NCI-H1436 (cell line): ENCODE results near the gene ADAMTS1.

Experiments used
- DNase-seq: peaks from one replicate; lab custom pipeline; 2025; lab: John Stamatoyannopoulos, UW

The ADAMTS1 gene

DNA sequence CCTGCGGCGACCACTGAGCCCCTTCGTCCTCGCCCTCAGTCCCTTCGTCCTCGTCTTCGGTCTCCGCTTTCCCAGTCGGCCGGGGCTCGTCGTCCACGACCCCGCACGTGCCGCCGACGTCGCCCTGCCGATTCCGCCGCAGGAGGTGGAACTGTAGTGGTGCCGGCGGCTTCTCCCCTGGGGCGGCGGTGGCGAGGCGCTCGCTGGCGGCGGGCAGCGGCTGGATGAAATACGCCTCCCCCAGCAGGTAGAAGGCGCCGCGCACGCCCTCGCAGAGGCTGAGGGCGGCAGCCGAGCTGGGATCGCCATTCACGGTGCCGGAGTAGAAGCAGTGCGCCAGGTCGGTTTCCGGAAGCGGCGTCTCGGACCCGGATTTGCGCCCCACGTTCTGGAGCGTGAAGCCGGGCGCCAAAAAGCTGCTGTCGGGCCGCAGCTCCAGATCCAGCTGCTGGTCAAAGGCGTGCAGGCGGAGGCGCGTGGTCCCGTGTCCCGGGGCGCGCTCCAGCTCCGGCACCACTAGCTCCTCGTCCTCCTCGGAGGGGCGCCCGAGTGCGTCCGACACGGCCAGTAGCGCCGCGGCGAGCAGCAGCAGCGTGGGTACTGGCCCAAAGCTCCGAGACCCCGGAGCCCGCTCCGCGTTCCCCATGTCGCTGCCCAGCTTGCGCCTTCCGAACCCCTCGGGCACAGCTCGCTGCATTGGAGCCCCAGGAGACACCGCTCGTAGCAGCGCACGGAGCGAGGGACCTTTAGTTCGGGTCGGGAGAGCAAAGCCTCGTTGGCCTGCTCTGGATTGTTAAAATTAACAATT, 747 bp downstream of the ADAMTS1 start:
- DNase-seq = no peak

DNA sequence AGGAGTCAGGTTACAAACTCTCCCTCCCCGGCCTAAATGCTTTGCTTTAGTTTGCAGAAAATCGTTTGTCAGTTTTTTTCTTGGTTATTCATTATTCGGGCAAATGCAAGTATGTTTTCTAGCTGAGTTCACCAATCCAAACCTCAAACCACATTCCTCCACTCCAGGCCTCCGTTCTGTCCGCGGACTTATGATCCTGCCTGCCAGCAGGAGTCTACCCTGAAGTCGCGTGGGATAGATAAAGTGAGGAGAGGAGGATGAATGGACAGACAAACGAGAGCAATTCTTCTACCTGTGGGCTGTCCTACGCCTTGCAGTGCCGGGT, 1.3 kb downstream of the ADAMTS1 start:
- no peak for DNase-seq

DNA sequence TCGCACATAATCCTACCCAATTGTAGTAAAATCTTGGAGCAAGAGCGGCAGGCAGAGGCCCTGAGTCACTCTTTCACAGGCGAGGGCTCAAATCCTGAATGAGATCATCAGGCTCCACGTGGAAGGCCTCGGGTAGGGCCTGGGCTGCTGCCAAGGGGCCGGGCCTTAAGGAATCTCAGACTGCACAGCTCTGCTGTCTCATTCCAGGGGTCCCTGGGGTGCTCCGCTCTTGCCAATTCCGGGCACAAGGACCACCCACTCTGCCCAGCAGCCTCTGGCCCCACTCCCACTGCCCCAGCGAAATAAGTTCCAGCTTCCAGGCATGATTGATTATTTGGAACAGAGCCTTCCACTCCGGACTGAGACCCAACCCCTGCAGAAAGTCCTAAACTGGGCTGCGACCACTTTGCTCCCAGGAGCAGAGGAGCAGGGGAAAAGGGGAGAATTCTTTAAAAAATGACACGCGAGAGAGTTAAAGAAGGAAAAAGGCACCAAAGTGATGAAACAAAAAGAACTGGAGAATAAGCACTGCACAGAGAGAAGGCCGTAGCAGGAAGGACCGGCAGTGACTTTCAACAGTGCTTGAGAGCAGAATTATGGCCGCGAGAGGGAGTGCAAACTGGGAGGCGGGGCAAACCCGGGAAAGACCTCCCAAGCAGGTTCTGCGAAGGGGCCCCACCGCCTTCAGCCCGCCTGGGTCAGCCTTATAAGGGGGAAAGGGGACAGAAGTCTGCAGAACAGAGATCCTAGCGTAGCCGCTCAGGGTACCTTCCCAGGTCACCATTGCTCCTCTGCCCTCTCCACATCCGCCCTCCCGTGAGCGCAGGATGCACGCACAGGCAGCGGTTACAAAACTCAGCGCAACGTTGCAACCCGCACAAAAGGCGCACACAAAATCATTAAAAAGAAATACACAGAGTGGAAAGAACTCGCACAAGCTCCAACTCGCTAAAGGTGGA, 2.0 kb downstream of the ADAMTS1 start:
- DNase-seq = no peak

DNA sequence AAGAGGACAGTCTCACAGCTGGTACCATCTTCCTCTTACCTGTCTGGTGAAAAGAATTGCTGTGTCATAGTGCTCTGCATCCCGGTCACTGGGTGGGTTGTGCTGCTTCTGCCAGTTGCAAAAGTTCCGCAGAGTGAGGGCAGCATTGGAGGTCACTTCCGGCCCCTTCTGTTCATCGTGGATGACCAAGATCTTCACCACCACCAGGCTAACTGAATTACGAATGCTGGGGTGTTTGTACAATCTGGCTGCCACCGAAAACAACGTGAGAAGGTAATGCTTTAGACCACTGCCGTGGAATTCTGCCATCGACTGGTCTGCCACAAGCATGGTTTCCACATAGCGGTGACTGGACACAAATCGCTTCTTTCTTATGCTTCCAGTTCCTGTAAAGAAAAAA, 2.9 kb downstream of the ADAMTS1 start:
- DNase-seq = no peak

DNA sequence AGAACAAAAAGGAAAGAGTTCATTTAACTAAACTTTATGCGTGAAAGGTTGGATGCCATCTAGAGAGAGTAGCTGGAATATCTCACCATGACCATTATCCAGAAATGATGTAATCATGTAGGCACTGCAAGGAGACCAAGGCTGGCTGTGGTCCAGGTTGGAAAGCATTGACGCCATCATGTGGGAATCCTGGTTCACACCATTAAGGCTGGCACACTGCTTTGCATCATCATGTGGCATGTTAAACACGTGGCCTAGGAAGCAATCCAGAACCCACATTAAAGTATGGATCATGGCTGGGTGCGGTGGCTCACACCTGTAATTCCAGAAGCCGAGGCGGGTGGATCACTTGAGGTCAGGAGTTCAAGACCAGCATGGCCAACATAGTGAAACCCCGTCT, 4.3 kb downstream of the ADAMTS1 start:
- DNase-seq = no peak

DNA sequence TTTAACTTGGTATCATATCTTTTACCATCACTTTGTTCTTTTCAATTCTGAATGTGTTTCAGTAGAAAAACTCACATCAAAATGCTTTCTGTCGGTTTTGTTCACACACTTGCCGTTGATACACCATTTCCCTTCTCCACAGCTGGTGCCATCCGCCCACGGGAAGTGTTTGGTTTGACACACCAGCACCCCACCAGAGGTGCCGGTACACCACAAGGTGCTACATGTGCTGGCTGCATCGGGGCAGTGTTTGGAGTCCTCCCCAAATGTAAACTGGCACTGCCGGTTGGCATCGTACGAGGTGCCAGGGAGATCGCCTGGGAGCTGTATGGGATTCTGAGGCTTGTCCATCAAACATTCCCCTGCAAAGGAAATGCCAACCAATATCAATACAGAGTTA, 5.0 kb downstream of the ADAMTS1 start:
- DNase-seq = no peak

DNA sequence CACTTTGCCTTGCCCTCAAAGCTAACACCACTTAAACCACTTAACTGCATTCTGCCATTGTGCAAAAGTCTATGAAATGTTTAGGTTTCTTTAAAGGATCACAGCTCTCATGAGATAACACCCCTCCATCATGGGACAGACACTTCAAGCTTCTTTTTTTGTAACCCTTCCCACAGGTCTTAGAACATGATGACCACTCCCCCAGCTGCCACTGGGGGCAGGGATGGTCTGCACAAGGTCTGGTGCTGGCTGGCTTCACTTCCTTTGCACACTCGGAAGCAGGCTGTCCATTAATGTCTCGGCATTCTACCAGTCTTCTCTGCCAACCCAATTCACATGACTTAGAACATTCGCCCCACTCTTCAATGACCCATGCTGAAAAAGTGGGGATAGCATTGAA, 7.7 kb downstream of the ADAMTS1 start:
- DNase-seq = no peak

DNA sequence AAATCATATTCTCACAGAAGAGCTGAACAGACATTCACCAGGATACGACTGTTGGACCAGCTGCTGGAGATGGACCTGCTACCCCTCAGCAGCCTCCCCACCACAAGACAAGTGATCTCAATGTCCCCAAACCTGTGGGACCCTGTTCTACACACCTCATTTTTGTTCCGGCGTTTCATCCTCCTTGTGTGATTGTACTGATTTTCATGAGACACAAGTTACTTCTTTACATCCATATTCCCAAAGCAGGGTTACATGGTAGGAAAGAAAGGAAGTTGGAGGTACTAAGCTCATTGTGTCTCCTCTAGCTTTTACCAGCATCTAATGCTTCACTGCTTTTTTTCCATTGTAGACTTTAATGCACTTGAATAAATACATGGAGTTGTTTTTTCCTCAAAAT, 8.7 kb downstream of the ADAMTS1 start:
- DNase-seq = no peak

DNA sequence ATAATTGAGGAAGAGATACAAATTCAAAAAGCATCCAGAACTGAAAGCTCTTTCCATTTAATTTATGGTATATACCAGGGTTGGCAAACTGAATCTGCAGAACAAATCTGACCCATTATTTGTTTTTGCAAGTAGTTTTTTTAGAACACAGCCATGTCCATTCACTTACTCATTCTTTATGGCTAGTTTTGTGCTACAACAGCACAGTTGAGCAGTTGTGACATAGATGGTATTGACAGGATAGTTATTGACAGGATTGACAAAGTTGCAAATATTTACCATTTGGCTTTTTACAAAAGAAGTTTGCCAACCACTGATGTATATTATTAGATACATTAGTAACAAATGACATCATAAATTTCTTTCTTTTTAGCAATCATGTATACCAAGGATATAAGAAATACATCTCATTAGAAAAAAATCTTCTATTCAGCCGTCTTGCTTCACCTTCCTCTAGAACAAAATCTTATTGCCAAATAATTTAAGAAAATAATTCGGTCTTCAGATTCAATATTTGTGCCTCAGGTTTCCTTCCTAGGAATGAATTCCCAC, 9.4 kb downstream of the ADAMTS1 start:
- no peak for DNase-seq

DNA sequence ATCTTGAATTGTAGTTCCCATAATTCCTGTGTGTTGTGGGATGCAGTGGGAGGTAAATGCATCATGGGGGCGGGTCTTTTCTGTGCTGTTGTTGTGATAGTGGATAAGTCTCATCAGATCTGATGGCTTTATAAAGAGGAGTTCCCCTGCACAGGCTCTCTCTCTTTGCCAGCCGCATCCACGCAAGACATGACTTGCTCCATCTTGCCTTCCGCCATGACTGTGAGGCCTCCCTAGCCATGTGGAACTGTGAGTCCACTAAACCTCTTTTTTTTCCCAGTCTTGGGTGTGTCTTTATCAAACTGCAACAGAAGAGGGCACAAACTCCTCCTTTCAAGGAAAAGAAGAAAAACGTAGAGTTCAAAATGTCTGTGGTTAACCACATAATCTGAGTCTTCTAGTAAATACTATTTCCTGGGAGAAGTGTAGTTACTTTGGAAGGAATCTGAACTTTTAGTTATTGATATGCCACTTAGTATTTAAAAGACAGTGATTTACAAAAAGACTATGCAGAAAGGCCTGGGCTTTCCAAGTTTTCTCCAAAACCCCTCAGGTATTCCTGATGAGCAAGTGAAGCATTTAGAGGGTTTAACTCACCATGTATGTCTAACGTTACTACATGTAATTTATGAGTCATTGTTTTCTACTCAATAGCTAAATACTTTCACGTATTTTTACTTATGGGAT, 10.0 kb downstream of the ADAMTS1 start:
- DNase-seq = no peak

DNA sequence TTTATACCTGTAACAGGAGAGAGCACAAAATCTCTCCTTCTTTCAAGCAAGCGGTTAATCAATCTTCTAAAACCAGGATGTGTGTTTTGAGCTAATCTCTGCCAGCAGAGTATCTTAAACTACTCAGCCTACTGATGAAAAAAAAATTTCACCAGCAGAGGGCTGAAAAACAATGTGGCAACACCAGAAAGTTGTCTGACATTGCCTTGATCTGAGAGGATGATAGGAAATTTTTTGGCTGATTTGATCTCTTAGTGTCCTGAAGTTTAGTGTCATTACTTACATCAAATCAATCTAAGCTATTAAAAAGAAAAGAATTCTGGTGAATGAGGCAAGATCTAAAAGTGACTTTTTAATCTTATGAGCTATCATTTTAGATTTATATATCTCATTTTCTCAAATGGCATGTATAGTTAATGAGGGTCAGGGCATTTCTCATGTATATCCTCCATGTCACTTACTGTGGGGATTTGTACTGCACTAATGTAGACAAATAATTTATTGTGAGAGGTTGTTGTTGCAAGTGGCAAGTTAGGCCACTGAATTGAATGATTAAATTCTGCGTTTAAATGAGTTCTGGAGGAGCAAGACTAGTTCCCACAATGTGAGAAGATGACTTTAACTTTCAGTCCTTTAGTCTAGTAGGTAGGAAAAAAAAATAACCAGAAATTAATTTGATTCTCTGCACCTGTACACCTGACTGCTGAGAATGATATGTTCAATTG, 10.9 kb downstream of the ADAMTS1 start:
- DNase-seq = no peak

DNA sequence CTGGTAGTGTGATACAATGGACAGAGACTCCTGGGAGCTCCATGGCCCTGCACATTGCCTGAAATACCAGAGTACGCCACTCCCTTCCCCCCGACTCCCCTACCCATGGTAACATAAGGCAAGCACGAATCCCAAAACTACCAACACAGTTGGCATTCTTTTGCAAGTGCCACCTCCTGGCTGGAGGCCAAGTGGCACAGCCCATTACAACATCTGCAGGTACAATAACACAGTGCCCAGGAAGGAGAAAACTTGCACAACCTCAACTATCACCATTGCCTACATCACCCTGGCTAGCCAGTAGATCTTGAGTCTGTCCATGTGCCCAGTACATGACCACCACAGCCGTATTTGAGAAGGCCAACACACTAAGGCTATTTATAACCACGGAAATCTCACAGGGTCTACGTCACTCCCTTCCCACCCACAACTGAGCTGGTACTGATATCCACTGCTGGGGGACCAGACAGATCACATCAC, 11.7 kb downstream of the ADAMTS1 start:
- DNase-seq = no peak

DNA sequence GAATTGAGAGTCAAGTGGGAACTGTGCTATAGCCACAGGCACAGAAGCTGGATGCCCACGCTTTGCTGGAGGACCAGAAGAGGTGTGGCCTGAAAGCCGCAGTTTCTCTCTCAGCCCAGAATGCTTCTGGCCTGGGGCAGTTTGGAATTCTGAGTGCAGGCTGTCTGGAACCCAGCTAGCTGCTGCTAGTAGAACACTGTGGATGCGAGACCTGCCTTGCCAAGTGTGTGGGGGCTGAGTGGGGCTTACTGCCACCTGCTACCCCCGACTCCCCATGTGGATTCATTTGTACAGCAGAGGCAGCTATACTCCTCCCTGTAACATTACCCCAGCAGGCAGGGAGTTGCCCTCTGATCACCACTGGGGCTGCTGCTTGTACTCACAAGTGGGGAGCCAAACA, 12.2 kb downstream of the ADAMTS1 start:
- DNase-seq = no peak

DNA sequence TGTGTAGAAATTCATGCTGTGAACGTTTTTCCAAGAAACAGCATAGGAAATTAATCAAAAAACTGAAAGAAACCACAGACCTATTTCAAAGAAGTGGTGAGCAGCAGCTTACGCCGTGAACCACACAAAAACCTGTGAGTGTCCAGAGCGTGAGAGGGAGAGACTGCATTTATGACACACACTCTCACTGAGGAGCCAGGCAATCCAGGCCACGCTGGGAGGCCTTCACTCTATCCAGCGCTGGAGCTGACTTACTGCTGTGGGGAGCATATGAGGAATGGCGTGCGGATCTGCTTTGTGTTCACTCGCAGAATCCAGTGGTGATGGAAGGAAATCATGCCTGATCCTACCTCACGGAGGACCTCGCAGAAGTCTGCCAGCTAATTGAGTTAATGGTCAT, 12.7 kb downstream of the ADAMTS1 start:
- no peak for DNase-seq

DNA sequence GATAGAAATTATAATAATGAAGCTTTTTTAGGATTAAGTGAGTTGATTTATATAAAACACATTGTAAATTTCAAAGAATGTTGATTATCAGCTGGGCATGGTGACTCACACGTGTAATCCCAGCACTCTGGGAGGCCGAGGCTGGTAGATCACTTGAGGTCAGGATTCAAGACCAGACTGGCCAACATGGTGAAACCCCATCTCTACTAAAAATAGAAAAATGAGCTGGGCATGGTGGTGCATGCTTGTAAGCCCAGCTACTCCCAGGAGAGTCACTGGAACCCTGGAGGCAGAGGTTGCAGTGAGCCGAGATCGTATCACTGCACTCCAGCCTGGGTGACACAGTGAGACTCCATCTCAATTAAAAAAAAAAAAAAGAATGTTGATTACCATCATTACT, 18.4 kb downstream of the ADAMTS1 start:
- DNase-seq = no peak

DNA sequence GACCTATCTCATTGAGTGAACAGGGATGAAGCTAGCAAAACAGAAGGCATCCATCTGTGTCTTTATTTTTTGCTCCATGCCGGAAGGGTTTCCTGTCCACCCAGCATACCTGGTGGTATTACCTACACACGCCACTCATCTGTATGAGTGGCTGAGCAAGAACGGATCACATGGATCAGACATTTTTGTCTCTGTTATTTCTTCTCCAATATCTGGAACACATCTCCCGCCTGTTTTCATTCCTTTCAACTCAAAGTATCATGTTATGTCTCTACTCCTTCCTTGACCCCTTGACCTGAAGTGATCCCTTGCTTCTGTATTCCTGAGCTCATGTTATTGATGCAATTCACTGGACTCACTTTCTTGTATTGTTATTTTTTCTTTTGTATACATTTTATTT, 24.7 kb downstream of the ADAMTS1 start:
- no peak for DNase-seq

DNA sequence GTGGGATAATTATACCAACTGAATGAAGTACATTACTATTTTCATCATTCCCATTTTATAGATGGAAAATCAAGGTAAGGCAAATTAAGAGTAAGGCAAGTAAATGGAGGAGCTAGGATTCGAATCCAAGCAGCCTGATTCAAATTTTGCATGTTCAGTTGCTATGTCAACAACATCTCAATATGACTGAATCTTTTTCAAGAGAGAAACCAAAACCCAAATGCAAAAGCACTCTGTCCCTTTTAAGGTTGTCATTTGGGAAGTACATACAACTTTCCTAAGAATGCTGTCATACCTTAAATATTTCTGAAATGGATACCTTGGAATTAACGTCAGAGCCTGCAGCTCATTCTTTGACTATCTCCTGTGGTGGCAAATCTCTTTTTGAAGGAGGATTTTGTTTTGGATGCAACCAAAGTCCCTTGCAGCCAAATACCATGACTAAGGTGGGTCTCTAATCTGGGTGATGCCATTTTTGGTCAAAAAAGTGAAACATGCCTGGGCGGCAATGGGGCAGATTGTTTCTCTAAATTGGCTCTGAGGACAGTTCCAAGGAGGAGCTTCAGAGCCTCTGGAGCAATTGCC, 25.4 kb downstream of the ADAMTS1 start:
- no peak for DNase-seq

DNA sequence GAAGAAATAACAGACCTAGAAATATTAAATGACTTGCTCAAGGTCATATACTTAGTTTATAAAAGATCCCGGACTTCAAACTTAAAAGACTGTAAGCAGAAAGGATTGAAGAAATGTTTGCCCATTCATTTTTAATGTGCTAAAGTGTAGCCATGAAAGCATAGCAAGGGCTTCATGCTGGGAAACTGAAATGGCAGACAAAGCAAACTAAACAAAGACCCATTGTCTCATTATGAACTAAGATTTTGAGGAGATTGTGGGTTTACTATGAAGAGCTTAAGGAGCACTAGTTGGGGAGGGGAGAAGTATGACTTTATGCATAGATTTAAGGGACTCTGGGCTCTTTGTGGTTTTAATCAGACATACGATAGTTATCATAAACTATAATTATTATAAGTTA, 26.3 kb downstream of the ADAMTS1 start:
- DNase-seq = no peak

DNA sequence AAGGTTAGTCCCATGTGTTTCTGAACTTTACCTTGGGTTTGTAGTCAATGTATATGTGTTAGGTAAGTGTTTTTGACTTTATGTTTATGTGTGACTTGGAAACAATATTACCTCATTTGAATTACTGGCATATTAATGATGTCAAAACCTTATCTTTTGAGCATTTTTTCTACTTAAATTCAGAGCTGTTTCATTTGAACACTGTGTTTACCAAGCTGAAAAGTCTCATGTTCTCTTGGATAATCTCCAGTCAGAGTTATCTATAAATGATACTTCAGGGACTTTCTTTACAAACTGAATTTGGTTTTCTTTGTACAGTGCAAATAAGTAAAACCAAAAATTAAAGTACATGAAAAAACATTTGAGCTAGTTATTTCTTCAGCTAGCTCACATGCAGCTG, 30.0 kb downstream of the ADAMTS1 start:
- DNase-seq = no peak

DNA sequence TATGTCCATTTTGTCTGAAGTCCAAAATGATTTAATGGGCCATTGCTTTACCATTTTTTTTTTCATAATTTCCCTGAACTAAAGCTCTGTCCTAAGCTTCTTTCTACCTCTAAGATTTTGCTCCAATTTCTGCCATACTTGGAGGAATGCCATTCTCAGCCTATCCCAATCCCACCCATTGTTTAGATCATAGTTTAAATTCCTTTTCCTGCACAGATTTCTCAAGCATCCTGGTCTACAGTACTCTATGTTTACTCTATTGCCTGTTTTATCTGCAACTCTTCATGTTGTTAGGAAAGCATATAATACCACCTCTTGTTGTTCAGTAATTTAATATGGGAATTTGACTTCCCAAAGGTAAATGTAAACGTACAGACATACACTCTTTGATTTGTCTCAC, 30.8 kb downstream of the ADAMTS1 start:
- DNase-seq = no peak

DNA sequence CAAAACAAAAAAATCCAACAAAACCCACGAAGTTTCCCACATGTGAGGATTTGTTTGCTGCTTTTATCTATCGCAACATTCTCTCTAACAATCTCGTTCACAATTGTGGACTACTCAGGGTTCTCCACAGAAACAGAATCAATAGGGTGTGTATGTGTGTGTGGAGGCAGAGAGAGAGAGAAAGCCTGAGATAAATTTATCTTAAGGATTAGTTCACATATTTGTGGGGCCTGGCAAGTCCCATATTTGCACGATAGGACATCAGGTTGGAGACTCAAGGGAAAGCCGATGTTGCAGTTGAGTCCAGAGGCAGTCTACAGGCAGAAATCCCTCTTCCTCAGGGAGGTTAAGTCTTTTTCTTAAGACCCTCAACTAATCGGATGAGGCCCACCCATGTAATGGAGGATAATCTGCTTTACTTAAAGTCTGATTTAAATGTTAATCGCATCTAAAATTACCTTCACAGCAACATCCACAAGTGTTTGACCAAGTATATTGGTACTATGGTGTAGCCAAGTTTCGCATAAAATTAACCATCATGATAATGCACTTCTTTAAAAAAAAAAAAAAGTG, 31.7 kb downstream of the ADAMTS1 start:
- DNase-seq = no peak
